A673 (cell line): Measurements from ENCODE around the gene ATP2B1.

Source experiments
- EZH2 ChIP-seq: fragments of 200-600 bp; sonication (generic); IDR thresholded peaks from 2 replicates; pipeline ENCODE4 v1.6.1; 2017; ENCODE audit warnings: borderline replicate concordance, low read depth, mild to moderate bottlenecking, mixed read lengths, antibody characterized with exemption, low read length; ENCODE audit not compliant: poor library complexity, severe bottlenecking
- TF ChIP-seq, protein P1 (sequence below): fragments of 300-800, 200-600 bp; sonication (generic); conservative IDR thresholded peaks from 2 replicates; pipeline ENCODE4 v1.5.1; 2017; ENCODE audit warnings: low read depth, mild to moderate bottlenecking, antibody characterized with exemption, low read length, moderate library complexity, mixed read lengths

GRCh38 chr12:89708565-89709156 is at the start of gene ATP2B1:
- TF ChIP-seq, protein P1, sequence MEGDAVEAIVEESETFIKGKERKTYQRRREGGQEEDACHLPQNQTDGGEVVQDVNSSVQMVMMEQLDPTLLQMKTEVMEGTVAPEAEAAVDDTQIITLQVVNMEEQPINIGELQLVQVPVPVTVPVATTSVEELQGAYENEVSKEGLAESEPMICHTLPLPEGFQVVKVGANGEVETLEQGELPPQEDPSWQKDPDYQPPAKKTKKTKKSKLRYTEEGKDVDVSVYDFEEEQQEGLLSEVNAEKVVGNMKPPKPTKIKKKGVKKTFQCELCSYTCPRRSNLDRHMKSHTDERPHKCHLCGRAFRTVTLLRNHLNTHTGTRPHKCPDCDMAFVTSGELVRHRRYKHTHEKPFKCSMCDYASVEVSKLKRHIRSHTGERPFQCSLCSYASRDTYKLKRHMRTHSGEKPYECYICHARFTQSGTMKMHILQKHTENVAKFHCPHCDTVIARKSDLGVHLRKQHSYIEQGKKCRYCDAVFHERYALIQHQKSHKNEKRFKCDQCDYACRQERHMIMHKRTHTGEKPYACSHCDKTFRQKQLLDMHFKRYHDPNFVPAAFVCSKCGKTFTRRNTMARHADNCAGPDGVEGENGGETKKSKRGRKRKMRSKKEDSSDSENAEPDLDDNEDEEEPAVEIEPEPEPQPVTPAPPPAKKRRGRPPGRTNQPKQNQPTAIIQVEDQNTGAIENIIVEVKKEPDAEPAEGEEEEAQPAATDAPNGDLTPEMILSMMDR = no peak
- TF ChIP-seq EZH2 = no peak
